Hepatocyte (in vitro differentiated cells): Measurements from ENCODE around the gene ADGRD2.

Experiments
- EZH2 ChIP-seq: fragments of 200-600 bp; sonication (generic); IDR thresholded peaks from 2 replicates; pipeline ENCODE4 v1.6.1; 2016; ENCODE audit warnings: antibody characterized with exemption, mild to moderate bottlenecking, borderline replicate concordance
- EZH2phosphoT487 ChIP-seq: fragments of 200-600 bp; sonication (generic); IDR thresholded peaks from one replicate; pipeline ENCODE4 v1.6.1; 2018; ENCODE audit warnings: antibody characterized with exemption, mild to moderate bottlenecking, low read depth, moderate library complexity; ENCODE audit not compliant: unreplicated experiment, severe bottlenecking
- TF ChIP-seq, protein P1 (sequence below): fragments of 200-600 bp; sonication (generic); IDR thresholded peaks from 2 replicates; pipeline ENCODE4 v1.5.1; 2016; ENCODE audit warnings: antibody characterized with exemption, mild to moderate bottlenecking; ENCODE audit not compliant: poor library complexity

DNA sequence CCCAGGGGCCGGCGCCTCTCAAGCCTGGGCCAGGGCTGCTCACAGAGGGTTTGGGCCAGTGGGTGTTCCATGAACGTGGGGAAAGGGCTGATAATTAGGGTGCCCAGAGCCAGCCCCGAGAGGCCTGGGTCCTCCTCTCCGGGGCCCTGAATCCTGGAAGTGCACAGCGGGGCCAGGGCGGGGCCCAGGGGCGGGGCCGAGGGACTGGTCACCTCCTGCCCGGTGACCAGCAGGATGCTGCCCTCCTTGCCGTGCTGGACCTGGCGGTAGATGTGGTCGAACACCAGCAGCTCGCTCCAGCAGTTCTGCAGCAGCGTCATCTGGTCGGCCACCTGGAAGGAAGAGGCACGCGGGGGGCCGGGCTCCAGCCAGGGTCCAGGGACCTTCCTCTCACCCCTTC lies 42.6 kb downstream of the ADGRD2 start:
- TF ChIP-seq, protein P1, sequence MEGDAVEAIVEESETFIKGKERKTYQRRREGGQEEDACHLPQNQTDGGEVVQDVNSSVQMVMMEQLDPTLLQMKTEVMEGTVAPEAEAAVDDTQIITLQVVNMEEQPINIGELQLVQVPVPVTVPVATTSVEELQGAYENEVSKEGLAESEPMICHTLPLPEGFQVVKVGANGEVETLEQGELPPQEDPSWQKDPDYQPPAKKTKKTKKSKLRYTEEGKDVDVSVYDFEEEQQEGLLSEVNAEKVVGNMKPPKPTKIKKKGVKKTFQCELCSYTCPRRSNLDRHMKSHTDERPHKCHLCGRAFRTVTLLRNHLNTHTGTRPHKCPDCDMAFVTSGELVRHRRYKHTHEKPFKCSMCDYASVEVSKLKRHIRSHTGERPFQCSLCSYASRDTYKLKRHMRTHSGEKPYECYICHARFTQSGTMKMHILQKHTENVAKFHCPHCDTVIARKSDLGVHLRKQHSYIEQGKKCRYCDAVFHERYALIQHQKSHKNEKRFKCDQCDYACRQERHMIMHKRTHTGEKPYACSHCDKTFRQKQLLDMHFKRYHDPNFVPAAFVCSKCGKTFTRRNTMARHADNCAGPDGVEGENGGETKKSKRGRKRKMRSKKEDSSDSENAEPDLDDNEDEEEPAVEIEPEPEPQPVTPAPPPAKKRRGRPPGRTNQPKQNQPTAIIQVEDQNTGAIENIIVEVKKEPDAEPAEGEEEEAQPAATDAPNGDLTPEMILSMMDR: no peak
- TF ChIP-seq EZH2 (no peak), EZH2phosphoT487 (no peak)
